T-cell (primary cell): ENCODE results near the gene MRPL51. TPM values are rescaled to one million over a fixed set of nuclear protein-coding genes. Genes with fewer than 3 reads are reported as not detected.
A peak's percentile ranks its signal among the peaks of the same experiment; 100 is the strongest.
"Not testable (repeated sequence)": the region's sequence is repeated elsewhere in the genome, so short reads cannot be mapped to it uniquely, and the experiment has no call there.

Source experiments
- ATAC-seq, 4 experiments: fragments of 200-7000 bp in 3 of 4; fragments of 150-1000 bp in 1 of 4; cut with Tn5 transposase; replicated peaks in 1 of 4; 1 replicate in 3 of 4; 2 replicates in 1 of 4; pipeline ENCODE4 v1.10.0; 2021; ENCODE audit warnings: moderate library complexity in 3 of 4, mild to moderate bottlenecking in 2 of 4, moderate number of reproducible peaks in 1 of 4
- CTCF ChIA-PET, 2 donors: fragments of 300-600 bp; sonication (Branson Sonifier 250); formaldehyde crosslinking; loops; one replicate each; lab custom pipeline; 2022; ENCODE audit warnings: antibody characterized with exemption in 2 of 2; lab: Charles Lee
- POLR2A ChIA-PET, 2 donors: fragments of 300-600 bp; sonication (Branson Sonifier 250); formaldehyde crosslinking; loops; one replicate each; lab custom pipeline; 2022; ENCODE audit warnings: antibody characterized with exemption in 2 of 2; lab: Charles Lee
- DNase-seq, 35 experiments: peaks; one replicate each; pipeline versions ENCODE4 v3.0.0 to v3.0.0-alpha.2; 2013 to 2023
- H3K27ac ChIP-seq: one replicate; pipeline ENCODE4 v1.5.1; 2013; ENCODE audit warnings: low read length
- H3K27me3 ChIP-seq, 2 experiments: replicated peaks in 1 of 2; 1 replicate in 1 of 2; 2 replicates in 1 of 2; pipeline versions ENCODE4 v1.6.1 to v1.7.0; 2013; ENCODE audit warnings: low read length in 1 of 2, mixed read lengths in 1 of 2; ENCODE audit not compliant: control insufficient read depth in 2 of 2, insufficient read depth in 2 of 2; ENCODE audit errors: extremely low read depth in 1 of 2
- H3K36me3 ChIP-seq, 2 donors: 1 replicate in 1 of 2; 2 replicates in 1 of 2; pipeline versions ENCODE4 v1.6.1 to v1.7.0; 2013; ENCODE audit warnings: low read length in 1 of 2; ENCODE audit not compliant: control insufficient read depth in 2 of 2, insufficient read depth in 1 of 2; ENCODE audit errors: extremely low read depth in 1 of 2
- H3K4me1 ChIP-seq, 2 experiments: 1 replicate in 1 of 2; 2 replicates in 1 of 2; pipeline versions ENCODE4 v1.6.1 to v1.7.0; 2013; ENCODE audit warnings: low read length in 2 of 2, mixed read lengths in 1 of 2; ENCODE audit not compliant: insufficient read depth in 2 of 2, control insufficient read depth in 1 of 2; ENCODE audit errors: extremely low read depth in 1 of 2
- H3K4me3 ChIP-seq, 2 donors: 1 replicate in 1 of 2; 2 replicates in 1 of 2; pipeline versions ENCODE4 v1.5.1 to v1.7.0; 2013; ENCODE audit warnings: mild to moderate bottlenecking in 2 of 2, low read length in 1 of 2, moderate library complexity in 1 of 2; ENCODE audit not compliant: control insufficient read depth in 1 of 2; ENCODE audit errors: extremely low read depth in 1 of 2
- H3K9me3 ChIP-seq: 2 replicates; pipeline ENCODE4 v1.7.0; 2013
- H3K27ac Mint-ChIP-seq, 2 donors: one replicate each; pipeline ENCODE4 v1.8.0; 2020 to 2021; ENCODE audit warnings: mild to moderate bottlenecking in 2 of 2, mixed read lengths in 2 of 2
- H3K27me3 Mint-ChIP-seq, 2 donors: one replicate each; pipeline ENCODE4 v1.8.0; 2021 to 2022; ENCODE audit warnings: mixed read lengths in 2 of 2
- H3K36me3 Mint-ChIP-seq: one replicate; pipeline ENCODE4 v1.8.0; 2021; ENCODE audit warnings: mixed read lengths
- H3K4me1 Mint-ChIP-seq, 3 donors: one replicate each; pipeline ENCODE4 v1.8.0; 2020 to 2022; ENCODE audit warnings: mixed read lengths in 3 of 3, mild to moderate bottlenecking in 1 of 3
- H3K4me3 Mint-ChIP-seq, 3 donors: one replicate each; pipeline ENCODE4 v1.8.0; 2020 to 2022; ENCODE audit warnings: mild to moderate bottlenecking in 3 of 3, mixed read lengths in 3 of 3, moderate library complexity in 3 of 3
- H3K9me3 Mint-ChIP-seq, 3 donors: one replicate each; pipeline ENCODE4 v1.8.0; 2020 to 2022; ENCODE audit warnings: mixed read lengths in 3 of 3
- WGBS: methylation state at CpG from one replicate; pipeline ENCODE4 v1.1.5; 2013; ENCODE audit warnings: missing lambda C conversion rate; ENCODE audit not compliant: insufficient coverage; 5-methylcytosine and 5-hydroxymethylcytosine counted together
- total RNA-seq, 35 experiments: library from RNA in 6 of 35; stranded (reverse) in 6 of 35; fragments of 120-200 nt in 1 of 35; gene quantifications; one replicate each; pipeline versions ENCODE4 v1.2.1 to v1.2.4 and lab custom pipeline; 2013 to 2026

Gene MRPL51
- total RNA-seq, 5 donors from 2014 or later (not counting 1 experiment from before 2014, with no cell fraction given): 34.3 to 86.6 (median 80.3) TPM

GRCh38 chr12:6494258-6494743 lies 1.2 kb upstream of the MRPL51 start:
- Mint-ChIP-seq H3K36me3 (peaks cover 17% of the 10 kb centered on the region), H3K9me3 (no peaks in the 10 kb centered on the region), H3K4me3 (peak overlapping the region; percentile 93 to 97 (median 93)), H3K27ac (peak overlapping the region; percentile 91 to 98), H3K27me3 (no peaks in the 10 kb centered on the region), H3K4me1 (peaks cover 37 to 40% (median 40%) of the 10 kb centered on the region in 3 donors)
- H3K27me3 ChIP-seq: no peaks in the 10 kb centered on the region
- peak overlapping the region; percentile 43 for H3K27ac ChIP-seq
- peaks cover 21 to 33% of the 10 kb centered on the region in 2 experiments for H3K4me1 ChIP-seq
- ChIA-PET POLR2A (interaction anchor here in 1 of 2 donors (1.0 kb wide), 1 partner anchor 16 kb away, joined by 4 read pairs; no protein-coding TSS in a partner anchor), CTCF (interaction anchor here in 1 of 2 donors (0.7 to 1.6 kb wide), 7 partner anchors 23 to 259 kb away, joined by 3 to 7 read pairs (median 4); partner anchors contain the start of genes MLF2 and VAMP1)
- ATAC-seq (peak; percentile 2 to 54 (median 48)), DNase-seq (no peak)
- H3K4me3 ChIP-seq: peak overlapping the region; percentile 94 to 99
- peaks cover 0 to 38% of the 10 kb centered on the region in 2 donors for H3K36me3 ChIP-seq
- WGBS: 0% methylated on average over 2 of the region's 14 CpGs
- H3K9me3 ChIP-seq: no peaks in the 10 kb centered on the region

- H3K4me3 ChIP-seq: peak within 1 kb of the TSS; percentile 94 to 99
- Mint-ChIP-seq H3K4me3 (peak within 1 kb of the TSS; percentile 93 to 97 (median 93)), H3K36me3 (peaks cover 17% of the 10 kb centered on the region), H3K9me3 (no peaks in the 10 kb centered on the region), H3K4me1 (peaks cover 37 to 40% (median 40%) of the 10 kb centered on the region in 3 donors), H3K27me3 (no peaks in the 10 kb centered on the region), H3K27ac (peak within 1 kb of the TSS; percentile 91 to 98)
- peaks cover 21 to 33% of the 10 kb centered on the region in 2 experiments for H3K4me1 ChIP-seq
- ChIA-PET POLR2A (interaction anchor here (0.6 to 1.4 kb wide), 3 partner anchors 23 to 196 kb away, joined by 3 to 11 read pairs (median 5); partner anchors contain the start of genes VAMP1 (in 1 of the 2) and ZNF384 (in 1 of the 2)), CTCF (interaction anchor here in 1 of 2 donors (0.7 to 2.0 kb wide), 6 partner anchors 23 to 70 kb away, joined by 3 to 10 read pairs (median 4); partner anchors contain the start of gene VAMP1)
- peaks cover 0 to 32% of the 10 kb centered on the region in 2 donors for H3K36me3 ChIP-seq
- DNase-seq (peak; percentile 86 to 97 (median 94)), ATAC-seq (peak; percentile 86 to 91 (median 90))
- no peaks in the 10 kb centered on the region for H3K9me3 ChIP-seq
- H3K27ac ChIP-seq: peak within 1 kb of the TSS; percentile 88
- under 1% methylated on average over 47 of the region's 49 CpGs for WGBS
- H3K27me3 ChIP-seq: no peaks in the 10 kb centered on the region
These were observed 615 bp upstream of the MRPL51 start, which contains the start of gene NCAPD2 for GRCh38 chr12:6493497-6494257. TSS of gene NCAPD2 (plus strand) at chr12:6494102. CDS start at chr12:6495099, 997 bp downstream.

GRCh38 chr12:6490673-6491072 lies 2.4 kb downstream of the MRPL51 start:
- DNase-seq, H3K27me3 Mint-ChIP-seq, H3K9me3 Mint-ChIP-seq, H3K9me3 ChIP-seq, H3K4me3 ChIP-seq, H3K27ac Mint-ChIP-seq, H3K4me3 Mint-ChIP-seq, H3K27me3 ChIP-seq, H3K36me3 Mint-ChIP-seq, ATAC-seq, H3K27ac ChIP-seq: not testable (repeated sequence)
- ChIA-PET CTCF (interaction anchor here in 1 of 2 donors (0.7 to 1.7 kb wide), 2 partner anchors 10 to 45 kb away, joined by 3 to 4 read pairs; no protein-coding TSS in a partner anchor), POLR2A (interaction anchor here (0.6 to 0.7 kb wide), 3 partner anchors 9 to 160 kb away, joined by 5 to 15 read pairs (median 13); no protein-coding TSS in a partner anchor)
- H3K4me1 ChIP-seq: peaks cover 20 to 23% of the 10 kb centered on the region in 2 experiments
- H3K36me3 ChIP-seq: peaks cover 0 to 14% of the 10 kb centered on the region in 2 donors
- peaks cover 28 to 32% (median 30%) of the 10 kb centered on the region in 3 donors for H3K4me1 Mint-ChIP-seq
- no CpG with 5 or more reads among the region's 1 CpG for WGBS

GRCh38 chr12:6489449-6489848 lies 3.6 kb downstream of the MRPL51 start:
- Mint-ChIP-seq H3K4me1 (peaks cover 16 to 20% (median 18%) of the 10 kb centered on the region in 3 donors), H3K9me3 (no peaks in the 10 kb centered on the region), H3K36me3 (peaks cover 10% of the 10 kb centered on the region), H3K4me3 (no peak overlapping the region), H3K27ac (no peak overlapping the region), H3K27me3 (no peaks in the 10 kb centered on the region)
- H3K9me3 ChIP-seq: no peaks in the 10 kb centered on the region
- peaks cover 0 to 10% of the 10 kb centered on the region in 2 donors for H3K36me3 ChIP-seq
- H3K27ac ChIP-seq: no peak overlapping the region
- DNase-seq: no peak
- peaks cover 0 to 2% of the 10 kb centered on the region in 2 experiments for H3K27me3 ChIP-seq
- 89% methylated on average over 4 of the region's 4 CpGs for whole genome bisulfite sequencing
- no peak overlapping the region for H3K4me3 ChIP-seq
- CTCF ChIA-PET: no interaction called here
- POLR2A ChIA-PET: no interaction called here
- no peak for ATAC-seq
- peaks cover 8 to 14% of the 10 kb centered on the region in 2 experiments for H3K4me1 ChIP-seq

GRCh38 chr12:6488240-6488639 lies 4.8 kb downstream of the MRPL51 start:
- Mint-ChIP-seq H3K4me1 (peaks cover 13 to 15% (median 14%) of the 10 kb centered on the region in 3 donors), H3K27me3 (no peaks in the 10 kb centered on the region), H3K27ac (no peak overlapping the region), H3K4me3 (no peak overlapping the region), H3K9me3 (no peaks in the 10 kb centered on the region), H3K36me3 (peaks cover 10% of the 10 kb centered on the region)
- ChIA-PET POLR2A (interaction anchor here in 1 of 2 donors (0.7 kb wide), 1 partner anchor 17 kb away, joined by 4 read pairs; no protein-coding TSS in a partner anchor), CTCF (interaction anchor here (0.6 to 1.2 kb wide), 4 partner anchors 29 to 338 kb away, joined by 3 to 8 read pairs (median 4); no protein-coding TSS in a partner anchor)
- DNase-seq (no peak), ATAC-seq (no peak)
- Histone ChIP-seq H3K9me3 (no peaks in the 10 kb centered on the region), H3K4me3 (no peak overlapping the region), H3K27me3 (peaks cover 0 to 2% of the 10 kb centered on the region in 2 experiments), H3K27ac (no peak overlapping the region), H3K36me3 (peaks cover 0 to 10% of the 10 kb centered on the region in 2 donors), H3K4me1 (peaks cover 5 to 10% of the 10 kb centered on the region in 2 experiments)
- WGBS: no CpG with 5 or more reads among the region's 1 CpG

GRCh38 chr12:6478416-6478815 lies 14.6 kb downstream of the MRPL51 start:
- Histone ChIP-seq H3K4me1 (no peaks in the 10 kb centered on the region), H3K4me3 (no peak overlapping the region), H3K27me3 (no peaks in the 10 kb centered on the region), H3K36me3 (no peaks in the 10 kb centered on the region), H3K9me3 (no peaks in the 10 kb centered on the region), H3K27ac (no peak overlapping the region)
- Mint-ChIP-seq H3K27ac (no peak overlapping the region), H3K4me3 (no peak overlapping the region), H3K9me3 (no peaks in the 10 kb centered on the region), H3K27me3 (no peaks in the 10 kb centered on the region), H3K4me1 (no peaks in the 10 kb centered on the region), H3K36me3 (no peaks in the 10 kb centered on the region)
- 88% methylated on average over 18 of the region's 20 CpGs for WGBS
- ChIA-PET POLR2A (no interaction called here), CTCF (interaction anchor here in 1 of 2 donors (0.5 kb wide), 1 partner anchor 13 kb away, joined by 4 read pairs; no protein-coding TSS in a partner anchor)
- no peak for ATAC-seq
- no peak for DNase-seq
